Progenitor cell of endocrine pancreas (in vitro differentiated cells): ENCODE results near the gene AMD1. TPM values are rescaled to one million over a fixed set of nuclear protein-coding genes. Genes with fewer than 3 reads are reported as not detected.
A peak's percentile ranks its signal among the peaks of the same experiment; 100 is the strongest.
"Not testable (repeated sequence)": the region's sequence is repeated elsewhere in the genome, so short reads cannot be mapped to it uniquely, and the experiment has no call there.

ENCODE experiments used
- DNase-seq: peaks from one replicate; pipeline ENCODE4 v3.0.0; 2021; ENCODE audit warnings: low spot score; ENCODE audit not compliant: unreplicated experiment
- H3K27ac Mint-ChIP-seq: 2 replicates; pipeline ENCODE4 v1.8.0; 2021; ENCODE audit warnings: mild to moderate bottlenecking, moderate library complexity, mixed read lengths
- H3K27me3 Mint-ChIP-seq: 2 replicates; pipeline ENCODE4 v1.8.0; 2021; ENCODE audit warnings: mixed read lengths
- H3K36me3 Mint-ChIP-seq: 2 replicates; pipeline ENCODE4 v1.8.0; 2022; ENCODE audit warnings: mixed read lengths; ENCODE audit not compliant: insufficient read depth
- H3K4me1 Mint-ChIP-seq: 2 replicates; pipeline ENCODE4 v1.8.0; 2021; ENCODE audit warnings: low read depth, mixed read lengths
- H3K4me3 Mint-ChIP-seq: 2 replicates; pipeline ENCODE4 v1.8.0; 2021; ENCODE audit warnings: low read depth, mild to moderate bottlenecking, moderate library complexity, mixed read lengths
- H3K9me3 Mint-ChIP-seq: 2 replicates; pipeline ENCODE4 v1.8.0; 2021; ENCODE audit warnings: low read depth, mixed read lengths
- total RNA-seq: library from RNA; stranded (reverse); gene quantifications from 2 replicates; pipeline ENCODE4 v1.2.1, GENCODE V29; 2021
- TF ChIP-seq, protein P1 (sequence below): fragments of 200-600 bp; sonication (generic); IDR thresholded peaks from one replicate; pipeline ENCODE4 v1.5.0; 2021; ENCODE audit warnings: antibody characterized with exemption, mild to moderate bottlenecking; ENCODE audit not compliant: unreplicated experiment

The AMD1 gene
- total RNA-seq, 1 donor from 2014 or later = 75.2 TPM

DNA sequence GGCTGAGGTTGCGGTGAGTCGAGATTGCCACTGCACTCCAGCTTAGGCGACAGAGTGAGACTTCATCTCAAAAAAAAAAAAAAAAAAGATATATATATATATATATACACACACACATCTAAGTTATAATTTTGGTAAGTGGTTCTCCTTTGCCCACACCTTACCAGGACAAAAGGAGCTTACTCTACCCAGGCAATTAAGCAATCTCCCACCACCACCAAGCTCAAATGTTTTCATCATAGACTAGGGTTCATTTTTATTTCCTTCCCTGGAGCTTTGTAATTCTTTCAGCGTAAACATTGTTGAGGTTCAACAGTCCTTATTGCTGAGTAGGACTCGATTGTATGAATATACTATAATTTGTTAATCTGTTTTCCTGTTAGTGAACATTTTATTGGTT lies 23.5 kb downstream of the AMD1 start:
- H3K4me1 Mint-ChIP-seq = peaks cover 1% of the 10 kb centered on the region
- DNase-seq = no peak
- H3K9me3 Mint-ChIP-seq = peaks cover under 1% of the 10 kb centered on the region
- H3K27me3 Mint-ChIP-seq = no peaks in the 10 kb centered on the region
- no peak overlapping the region for H3K27ac Mint-ChIP-seq
- TF ChIP-seq, protein P1, sequence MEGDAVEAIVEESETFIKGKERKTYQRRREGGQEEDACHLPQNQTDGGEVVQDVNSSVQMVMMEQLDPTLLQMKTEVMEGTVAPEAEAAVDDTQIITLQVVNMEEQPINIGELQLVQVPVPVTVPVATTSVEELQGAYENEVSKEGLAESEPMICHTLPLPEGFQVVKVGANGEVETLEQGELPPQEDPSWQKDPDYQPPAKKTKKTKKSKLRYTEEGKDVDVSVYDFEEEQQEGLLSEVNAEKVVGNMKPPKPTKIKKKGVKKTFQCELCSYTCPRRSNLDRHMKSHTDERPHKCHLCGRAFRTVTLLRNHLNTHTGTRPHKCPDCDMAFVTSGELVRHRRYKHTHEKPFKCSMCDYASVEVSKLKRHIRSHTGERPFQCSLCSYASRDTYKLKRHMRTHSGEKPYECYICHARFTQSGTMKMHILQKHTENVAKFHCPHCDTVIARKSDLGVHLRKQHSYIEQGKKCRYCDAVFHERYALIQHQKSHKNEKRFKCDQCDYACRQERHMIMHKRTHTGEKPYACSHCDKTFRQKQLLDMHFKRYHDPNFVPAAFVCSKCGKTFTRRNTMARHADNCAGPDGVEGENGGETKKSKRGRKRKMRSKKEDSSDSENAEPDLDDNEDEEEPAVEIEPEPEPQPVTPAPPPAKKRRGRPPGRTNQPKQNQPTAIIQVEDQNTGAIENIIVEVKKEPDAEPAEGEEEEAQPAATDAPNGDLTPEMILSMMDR = no peak
- no peak overlapping the region for H3K4me3 Mint-ChIP-seq
- H3K36me3 Mint-ChIP-seq = peaks cover 34% of the 10 kb centered on the region

- H3K4me3 Mint-ChIP-seq = no peak overlapping the region
- H3K4me1 Mint-ChIP-seq = peaks cover 1% of the 10 kb centered on the region
- no peak for DNase-seq
- no peak overlapping the region for H3K27ac Mint-ChIP-seq
- H3K36me3 Mint-ChIP-seq = peaks cover 41% of the 10 kb centered on the region
- no peaks in the 10 kb centered on the region for H3K27me3 Mint-ChIP-seq
- TF ChIP-seq, protein P1 = no peak
- peaks cover 16% of the 10 kb centered on the region for H3K9me3 Mint-ChIP-seq
Measured at GRCh38 chr6:110900028-110900598, 25.5 kb downstream of the AMD1 start.

- H3K27ac Mint-ChIP-seq, H3K27me3 Mint-ChIP-seq, H3K4me1 Mint-ChIP-seq, DNase-seq, H3K4me3 Mint-ChIP-seq: not testable (repeated sequence)
- peaks cover 41% of the 10 kb centered on the region for H3K36me3 Mint-ChIP-seq
- peaks cover 27% of the 10 kb centered on the region for H3K9me3 Mint-ChIP-seq
Measured at GRCh38 chr6:110901601-110902000, 27.0 kb downstream of the AMD1 start.

DNA sequence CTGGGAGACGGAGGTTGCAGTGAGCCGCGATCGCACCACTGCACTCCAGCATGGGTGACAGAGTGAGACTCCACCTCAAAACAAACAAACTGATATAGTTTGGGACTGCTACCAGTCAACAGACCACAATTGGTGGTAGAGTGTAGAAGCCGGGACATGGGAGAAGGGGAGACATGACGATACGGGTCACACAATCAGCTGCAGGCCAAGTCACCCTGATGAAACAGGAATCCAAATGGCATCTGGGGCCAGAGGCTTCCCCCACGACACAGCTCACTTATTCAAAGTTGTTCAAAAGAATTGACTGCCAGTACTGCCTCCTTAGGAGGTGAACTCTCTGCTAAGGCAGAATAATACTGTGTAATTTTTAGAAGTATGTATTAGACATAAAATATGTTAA lies 27.5 kb downstream of the AMD1 start:
- H3K36me3 Mint-ChIP-seq = peaks cover 40% of the 10 kb centered on the region
- peaks cover 1% of the 10 kb centered on the region for H3K4me1 Mint-ChIP-seq
- DNase-seq = no peak

GRCh38 chr6:110906273-110906672 lies 31.7 kb downstream of the AMD1 start:
- not testable (repeated sequence) for H3K4me1 Mint-ChIP-seq, H3K27ac Mint-ChIP-seq, H3K4me3 Mint-ChIP-seq, H3K27me3 Mint-ChIP-seq, DNase-seq
- Mint-ChIP-seq H3K36me3 (peaks cover 33% of the 10 kb centered on the region), H3K9me3 (peaks cover 39% of the 10 kb centered on the region)

More for the DNA sequence above, 27.5 kb downstream of the AMD1 start:
- Mint-ChIP-seq H3K4me3 (no peak overlapping the region), H3K27ac (no peak overlapping the region), H3K9me3 (peaks cover 32% of the 10 kb centered on the region), H3K27me3 (no peaks in the 10 kb centered on the region)
- TF ChIP-seq, protein P1 = no peak

DNA sequence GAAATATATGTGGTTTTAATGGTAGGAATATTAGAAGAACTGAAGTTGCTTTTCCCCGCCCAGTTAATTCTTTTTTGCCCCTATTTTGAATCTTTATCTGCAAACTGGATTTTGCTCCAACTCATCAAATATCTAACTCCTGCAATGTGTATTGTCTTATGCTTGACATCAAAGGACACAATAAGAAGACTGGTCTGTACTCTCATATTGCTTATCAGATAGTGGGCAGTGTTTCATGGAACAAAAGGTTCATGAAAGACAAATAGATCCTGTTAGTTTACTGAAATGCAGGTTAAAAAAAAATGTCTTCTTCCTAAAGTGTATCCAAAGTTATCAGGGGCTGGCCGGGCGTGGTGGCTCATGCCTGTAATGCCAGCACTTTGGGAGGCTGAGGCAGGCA lies 56.2 kb downstream of the AMD1 start:
- Mint-ChIP-seq H3K4me1 (peaks cover 10% of the 10 kb centered on the region), H3K9me3 (no peaks in the 10 kb centered on the region), H3K27ac (peak overlapping the region; percentile 22), H3K4me3 (no peak overlapping the region), H3K27me3 (no peaks in the 10 kb centered on the region), H3K36me3 (peaks cover 1% of the 10 kb centered on the region)
- TF ChIP-seq, protein P1 = no peak
- DNase-seq = no peak
